Measurements from ENCODE around the gene DPH6.

- TF ChIP-seq POLR2A (IDR thresholded peaks at IDR 0.05), result no peak
- TF ChIP-seq CTCF (IDR thresholded peaks at IDR 0.05), result no peak
These were observed 97.7 kb downstream of the DPH6 start for GRCh38 chr15:35448294-35448693.
